ENCODE data around the gene CHAF1A.
A peak's percentile ranks its signal among the peaks of the same experiment; 100 is the strongest.

GRCh38 chr19:4472174-4472974 is 69.9 kb downstream of the CHAF1A start, which contains the start of gene HDGFL2:
- TF ChIP-seq EZH2phosphoT487 (IDR thresholded peaks at IDR 0.05; ENCODE audit: unreplicated experiment) (no peak), ZNF462 (CRISPR knock-in tag; IDR thresholded peaks at IDR 0.05) (no peak), NANOG (IDR thresholded peaks at IDR 0.05; ENCODE audit: borderline replicate concordance) (no peak), STAT1 (IDR thresholded peaks at IDR 0.05; ENCODE audit: unreplicated experiment) (no peak), EZH2 (IDR thresholded peaks at IDR 0.05; ENCODE audit: low read depth, unreplicated experiment) (no peak), CREB1 (CRISPR knock-in tag; IDR thresholded peaks at IDR 0.05; ENCODE audit: low read depth) (no peak), POLR2AphosphoS5 (IDR thresholded peaks at IDR 0.05; ENCODE audit: low read depth) (peak; percentile 46; the same call in 1 of the 2 replicates), ZNF114 (CRISPR knock-in tag; IDR thresholded peaks at IDR 0.05) (no peak), ZNF331 (CRISPR knock-in tag; IDR thresholded peaks at IDR 0.05; ENCODE audit: low read depth) (no peak)
- TF ChIP-seq, protein P1, sequence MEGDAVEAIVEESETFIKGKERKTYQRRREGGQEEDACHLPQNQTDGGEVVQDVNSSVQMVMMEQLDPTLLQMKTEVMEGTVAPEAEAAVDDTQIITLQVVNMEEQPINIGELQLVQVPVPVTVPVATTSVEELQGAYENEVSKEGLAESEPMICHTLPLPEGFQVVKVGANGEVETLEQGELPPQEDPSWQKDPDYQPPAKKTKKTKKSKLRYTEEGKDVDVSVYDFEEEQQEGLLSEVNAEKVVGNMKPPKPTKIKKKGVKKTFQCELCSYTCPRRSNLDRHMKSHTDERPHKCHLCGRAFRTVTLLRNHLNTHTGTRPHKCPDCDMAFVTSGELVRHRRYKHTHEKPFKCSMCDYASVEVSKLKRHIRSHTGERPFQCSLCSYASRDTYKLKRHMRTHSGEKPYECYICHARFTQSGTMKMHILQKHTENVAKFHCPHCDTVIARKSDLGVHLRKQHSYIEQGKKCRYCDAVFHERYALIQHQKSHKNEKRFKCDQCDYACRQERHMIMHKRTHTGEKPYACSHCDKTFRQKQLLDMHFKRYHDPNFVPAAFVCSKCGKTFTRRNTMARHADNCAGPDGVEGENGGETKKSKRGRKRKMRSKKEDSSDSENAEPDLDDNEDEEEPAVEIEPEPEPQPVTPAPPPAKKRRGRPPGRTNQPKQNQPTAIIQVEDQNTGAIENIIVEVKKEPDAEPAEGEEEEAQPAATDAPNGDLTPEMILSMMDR (conservative IDR thresholded peaks at IDR 0.05; ENCODE audit: low read depth in 2 of 2), result no peak
- TF ChIP-seq, protein P2, sequence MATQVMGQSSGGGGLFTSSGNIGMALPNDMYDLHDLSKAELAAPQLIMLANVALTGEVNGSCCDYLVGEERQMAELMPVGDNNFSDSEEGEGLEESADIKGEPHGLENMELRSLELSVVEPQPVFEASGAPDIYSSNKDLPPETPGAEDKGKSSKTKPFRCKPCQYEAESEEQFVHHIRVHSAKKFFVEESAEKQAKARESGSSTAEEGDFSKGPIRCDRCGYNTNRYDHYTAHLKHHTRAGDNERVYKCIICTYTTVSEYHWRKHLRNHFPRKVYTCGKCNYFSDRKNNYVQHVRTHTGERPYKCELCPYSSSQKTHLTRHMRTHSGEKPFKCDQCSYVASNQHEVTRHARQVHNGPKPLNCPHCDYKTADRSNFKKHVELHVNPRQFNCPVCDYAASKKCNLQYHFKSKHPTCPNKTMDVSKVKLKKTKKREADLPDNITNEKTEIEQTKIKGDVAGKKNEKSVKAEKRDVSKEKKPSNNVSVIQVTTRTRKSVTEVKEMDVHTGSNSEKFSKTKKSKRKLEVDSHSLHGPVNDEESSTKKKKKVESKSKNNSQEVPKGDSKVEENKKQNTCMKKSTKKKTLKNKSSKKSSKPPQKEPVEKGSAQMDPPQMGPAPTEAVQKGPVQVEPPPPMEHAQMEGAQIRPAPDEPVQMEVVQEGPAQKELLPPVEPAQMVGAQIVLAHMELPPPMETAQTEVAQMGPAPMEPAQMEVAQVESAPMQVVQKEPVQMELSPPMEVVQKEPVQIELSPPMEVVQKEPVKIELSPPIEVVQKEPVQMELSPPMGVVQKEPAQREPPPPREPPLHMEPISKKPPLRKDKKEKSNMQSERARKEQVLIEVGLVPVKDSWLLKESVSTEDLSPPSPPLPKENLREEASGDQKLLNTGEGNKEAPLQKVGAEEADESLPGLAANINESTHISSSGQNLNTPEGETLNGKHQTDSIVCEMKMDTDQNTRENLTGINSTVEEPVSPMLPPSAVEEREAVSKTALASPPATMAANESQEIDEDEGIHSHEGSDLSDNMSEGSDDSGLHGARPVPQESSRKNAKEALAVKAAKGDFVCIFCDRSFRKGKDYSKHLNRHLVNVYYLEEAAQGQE (IDR thresholded peaks at IDR 0.05; ENCODE audit: unreplicated experiment), result no peak

Measured in GM23338 (cell line).